ENCODE measurements around the gene FAM228B.

GRCh38 chr2:24183366-24184069, 60.2 kb downstream of the FAM228B start:
- TF ChIP-seq BHLHE40 (IDR thresholded peaks at IDR 0.05; ENCODE audit: borderline replicate concordance), result no peak
- no peak for TF ChIP-seq SP1 (IDR thresholded peaks at IDR 0.05)
- no peak for TF ChIP-seq ZNF384 (IDR thresholded peaks at IDR 0.05)
- TF ChIP-seq PKNOX1 (IDR thresholded peaks at IDR 0.05), result no peak
- TF ChIP-seq TARDBP (IDR thresholded peaks at IDR 0.05), result no peak
- TF ChIP-seq FOXK2 (IDR thresholded peaks at IDR 0.05), result no peak
- no peak for TF ChIP-seq ELF4 (IDR thresholded peaks at IDR 0.05)
- TF ChIP-seq ARNT (IDR thresholded peaks at IDR 0.05), result no peak
- no peak for TF ChIP-seq HDGF (IDR thresholded peaks at IDR 0.05; ENCODE audit: borderline replicate concordance)

Data from HEK293T (cell line).